Esophagus mucosa (tissue), 1 donor: Measurements from ENCODE around the gene MTG2. TPM values are rescaled to one million over a fixed set of nuclear protein-coding genes. Genes with fewer than 3 reads are reported as not detected.

ENCODE experiments used
- ATAC-seq: fragments of 200-7000 bp; cut with Tn5 transposase; one replicate; pipeline ENCODE4 v1.9.1; 2020
- total RNA-seq: library from RNA; stranded (reverse); gene quantifications from one replicate; pipeline ENCODE4 v1.2.4, GENCODE V29; 2023
- donor health status: DM: yes; HTN: yes; CAD: no.

MTG2 gene
- total RNA-seq, 1 donor from 2014 or later: 20.2 TPM

DNA sequence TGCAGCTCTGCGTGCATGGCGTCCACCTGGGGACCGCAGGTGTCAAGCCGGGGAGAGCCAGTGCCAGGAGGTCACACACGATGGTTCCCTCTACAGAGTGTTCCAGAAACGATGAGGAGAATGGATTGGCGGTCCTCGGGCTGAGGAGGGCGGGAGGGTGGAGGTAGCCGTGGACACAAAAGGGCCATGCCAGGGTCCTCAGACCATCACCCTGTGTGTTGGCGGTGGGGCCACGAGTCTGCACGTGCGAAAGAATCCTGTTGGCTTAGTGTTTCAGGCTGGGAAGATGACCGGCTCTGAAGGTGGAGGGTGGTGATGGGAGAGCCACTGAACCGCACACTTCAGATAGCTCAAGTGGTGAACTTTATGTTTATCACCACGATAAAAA lies 23.6 kb downstream of the MTG2 start:
- ATAC-seq: no peak

- no peak for ATAC-seq
These were observed 25.4 kb downstream of the MTG2 start for GRCh38 chr20:62208061-62208794.

- peak; percentile 25 for ATAC-seq
These were observed 26.2 kb downstream of the MTG2 start for GRCh38 chr20:62208795-62209755.

GRCh38 chr20:62209850-62210495 lies 27.1 kb downstream of the MTG2 start:
- ATAC-seq: no peak

GRCh38 chr20:62210496-62210855 lies 27.6 kb downstream of the MTG2 start:
- no peak for ATAC-seq

DNA sequence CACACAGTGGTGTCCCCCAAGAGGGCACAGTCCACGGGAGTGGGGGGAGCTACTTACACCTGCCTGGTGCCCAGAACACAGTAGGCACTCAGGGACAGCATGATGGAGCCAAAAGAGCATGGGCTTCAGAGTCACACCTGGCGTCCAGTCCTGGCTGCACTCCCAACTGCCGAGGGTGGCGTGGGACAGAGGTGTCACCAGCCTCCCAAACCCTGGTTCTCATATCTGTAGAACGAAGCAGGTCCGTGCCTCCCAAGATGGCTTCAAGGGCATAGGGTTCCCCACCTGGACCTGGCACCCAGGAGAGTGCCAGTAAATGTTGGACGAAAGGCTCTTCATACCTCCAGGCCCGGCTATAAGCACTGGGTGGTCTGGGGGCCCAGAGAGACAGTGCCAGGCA lies 28.4 kb downstream of the MTG2 start:
- ATAC-seq: no peak

- ATAC-seq: no peak
These were observed 29.0 kb downstream of the MTG2 start for GRCh38 chr20:62211769-62212288.

- no peak for ATAC-seq
These were observed 29.5 kb downstream of the MTG2 start for GRCh38 chr20:62212299-62212698.

GRCh38 chr20:62214067-62214466 lies 31.2 kb downstream of the MTG2 start:
- ATAC-seq: no peak

DNA sequence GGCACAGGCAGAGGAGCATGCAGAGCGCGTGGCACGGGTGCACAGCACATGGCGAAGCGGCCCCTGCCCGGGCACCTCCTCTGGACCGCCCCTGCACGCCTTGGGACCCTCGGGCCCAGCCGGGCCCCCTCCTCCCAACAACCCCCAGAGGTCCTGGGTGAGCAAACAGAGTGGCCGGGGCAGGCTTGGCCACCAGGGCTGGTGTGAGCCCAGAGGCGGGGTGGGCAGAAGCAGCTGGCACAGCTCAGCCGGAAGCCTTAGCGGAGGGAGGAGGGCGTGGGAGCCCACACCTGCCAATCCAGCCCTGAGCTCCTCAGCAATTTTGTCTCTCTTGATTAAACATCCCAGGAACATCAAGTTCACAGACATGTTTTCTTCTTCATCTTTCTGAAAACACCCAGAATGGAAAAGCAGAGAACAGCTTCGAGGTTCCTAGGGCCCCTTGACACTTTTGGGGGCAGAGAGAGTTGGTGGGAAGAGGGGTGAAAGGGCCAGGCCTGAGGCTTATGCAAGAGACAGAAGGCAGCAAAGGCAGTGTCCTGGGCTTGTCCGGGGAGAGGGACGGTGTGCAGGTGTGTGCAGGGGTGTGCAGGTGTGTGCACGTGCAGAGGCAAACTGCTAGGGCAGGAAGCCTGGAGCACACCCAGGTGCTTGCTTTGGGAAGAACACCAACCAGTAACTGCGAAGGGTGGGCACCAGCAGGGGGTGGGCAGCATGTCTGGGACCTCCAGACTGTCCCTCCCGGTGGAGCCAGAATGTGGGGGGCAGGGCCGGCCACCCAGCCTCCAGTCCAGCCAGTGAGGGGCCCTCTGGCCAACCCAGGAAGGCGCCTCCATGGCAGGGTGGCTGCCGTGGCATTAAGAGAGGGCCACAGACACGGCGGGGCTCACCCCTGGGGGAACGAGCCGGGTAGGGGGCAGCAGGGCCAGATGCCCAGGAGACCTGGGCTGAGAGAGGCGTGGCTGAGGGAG lies 32.5 kb downstream of the MTG2 start:
- ATAC-seq: no peak

DNA sequence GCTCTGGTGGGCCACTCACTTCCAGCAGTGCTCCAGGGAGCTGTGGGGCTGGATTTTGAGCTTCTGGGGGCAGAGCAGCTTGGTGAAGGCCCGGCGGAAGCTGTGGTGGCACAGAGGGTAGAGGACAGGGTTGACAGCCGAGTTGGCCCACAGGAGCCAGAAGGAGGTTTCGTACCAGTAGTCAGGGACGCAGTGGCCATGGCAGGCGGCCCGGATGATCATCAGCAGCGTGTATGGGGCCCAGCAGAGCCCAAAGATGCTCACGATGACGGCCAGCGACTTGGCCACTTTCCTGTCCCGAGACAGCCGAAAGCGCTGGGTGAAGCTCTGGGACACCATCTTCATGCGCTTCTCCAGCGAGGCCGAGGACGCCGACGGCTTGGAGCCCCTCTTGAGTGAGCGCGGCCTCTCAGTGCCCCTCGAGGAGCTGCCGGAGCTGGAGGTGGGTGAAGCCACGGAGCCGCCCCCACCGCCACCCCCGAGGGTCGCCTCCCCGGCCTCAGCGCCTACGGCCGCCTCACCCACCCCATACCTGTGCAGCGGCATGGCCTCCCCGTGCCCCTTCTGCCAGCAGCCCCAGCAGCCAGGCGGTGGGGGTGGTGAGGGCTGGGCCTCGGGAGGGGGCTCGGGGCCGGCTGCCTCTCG lies 33.3 kb downstream of the MTG2 start:
- no peak for ATAC-seq

DNA sequence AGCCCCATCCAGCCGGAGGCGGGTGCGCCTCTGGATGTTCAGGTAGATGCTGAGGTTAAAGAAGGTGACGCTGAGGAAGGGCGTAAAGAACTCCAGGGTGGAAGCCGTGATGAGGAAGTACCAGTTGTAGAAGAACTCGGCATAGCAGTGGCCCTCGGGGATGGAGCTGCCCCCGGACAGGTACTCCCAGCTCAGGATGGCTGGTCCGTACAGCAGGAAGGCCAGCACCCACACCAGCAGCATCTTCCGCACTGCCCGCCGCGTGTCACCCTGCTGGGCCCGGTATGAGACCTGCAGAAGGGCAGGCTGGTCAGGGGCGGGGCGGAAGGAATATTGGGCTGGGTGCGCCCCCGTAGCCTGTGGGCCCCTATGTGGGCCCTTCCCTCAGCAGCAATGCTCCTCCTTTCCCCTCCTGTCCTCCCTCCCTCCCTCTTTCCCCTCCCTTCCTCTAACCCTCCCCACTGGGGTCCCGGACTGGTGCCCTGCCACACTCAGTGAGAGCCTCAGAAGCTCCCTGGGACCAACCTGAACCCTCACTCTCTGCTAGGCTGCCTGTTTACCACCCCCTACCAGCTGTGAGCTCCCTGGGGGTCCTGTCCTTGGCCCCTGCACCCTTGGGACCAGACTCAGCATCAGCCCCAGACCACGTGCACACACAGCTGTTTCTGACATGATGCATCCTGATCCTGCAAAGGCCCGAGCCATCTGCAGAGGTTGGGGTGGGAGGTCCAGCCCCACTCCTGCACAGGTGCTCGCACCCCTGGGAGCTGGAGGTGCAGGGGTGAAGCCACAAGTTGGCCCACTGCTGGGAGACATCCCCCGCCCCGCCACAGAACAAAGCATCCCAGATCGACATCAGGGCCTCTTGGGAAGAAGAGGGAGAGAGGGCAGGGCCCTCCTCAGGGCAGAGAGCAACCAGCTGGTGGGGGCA lies 34.1 kb downstream of the MTG2 start:
- no peak for ATAC-seq

DNA sequence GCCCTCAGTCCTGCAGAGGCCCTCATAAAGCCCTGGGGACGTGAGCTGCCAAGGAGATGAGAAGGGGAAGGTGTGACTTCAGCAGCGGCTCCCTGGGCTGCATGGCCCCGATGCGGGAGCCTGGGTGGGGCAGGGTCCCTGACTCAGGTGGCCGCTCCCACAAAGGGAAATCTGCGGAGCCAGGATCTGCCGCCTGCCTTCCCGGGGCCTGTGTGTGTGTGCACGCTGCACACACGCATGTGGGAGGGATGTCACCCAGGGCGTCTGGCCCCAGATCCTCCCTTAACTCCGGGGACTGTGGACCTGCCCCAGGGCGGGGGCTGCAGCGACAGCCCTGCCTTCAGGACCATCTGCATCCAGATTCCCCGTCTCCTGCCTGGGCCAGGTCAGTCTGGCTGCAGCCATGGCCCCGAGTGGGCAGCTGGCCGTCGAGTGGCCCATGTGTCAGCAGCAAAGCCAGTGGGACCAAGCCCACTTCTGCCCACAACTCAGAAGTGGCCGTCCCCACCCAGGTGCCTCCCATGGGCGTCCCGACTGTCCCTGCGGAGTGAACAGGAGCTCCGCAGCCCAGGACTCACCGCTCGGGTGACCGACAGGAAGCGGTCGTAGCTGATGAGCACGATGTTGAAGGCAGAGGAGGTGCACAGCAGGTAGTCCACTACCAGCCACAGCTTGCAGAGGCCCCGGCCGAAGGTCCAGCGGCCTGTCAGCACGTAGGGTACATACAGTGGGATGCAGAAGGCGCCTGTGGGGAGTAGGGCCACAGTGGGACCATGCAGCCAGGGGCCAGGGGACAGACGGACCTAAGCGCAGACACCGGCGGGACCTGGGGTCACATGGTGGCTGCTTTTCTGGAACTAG lies 35.3 kb downstream of the MTG2 start:
- ATAC-seq: no peak

DNA sequence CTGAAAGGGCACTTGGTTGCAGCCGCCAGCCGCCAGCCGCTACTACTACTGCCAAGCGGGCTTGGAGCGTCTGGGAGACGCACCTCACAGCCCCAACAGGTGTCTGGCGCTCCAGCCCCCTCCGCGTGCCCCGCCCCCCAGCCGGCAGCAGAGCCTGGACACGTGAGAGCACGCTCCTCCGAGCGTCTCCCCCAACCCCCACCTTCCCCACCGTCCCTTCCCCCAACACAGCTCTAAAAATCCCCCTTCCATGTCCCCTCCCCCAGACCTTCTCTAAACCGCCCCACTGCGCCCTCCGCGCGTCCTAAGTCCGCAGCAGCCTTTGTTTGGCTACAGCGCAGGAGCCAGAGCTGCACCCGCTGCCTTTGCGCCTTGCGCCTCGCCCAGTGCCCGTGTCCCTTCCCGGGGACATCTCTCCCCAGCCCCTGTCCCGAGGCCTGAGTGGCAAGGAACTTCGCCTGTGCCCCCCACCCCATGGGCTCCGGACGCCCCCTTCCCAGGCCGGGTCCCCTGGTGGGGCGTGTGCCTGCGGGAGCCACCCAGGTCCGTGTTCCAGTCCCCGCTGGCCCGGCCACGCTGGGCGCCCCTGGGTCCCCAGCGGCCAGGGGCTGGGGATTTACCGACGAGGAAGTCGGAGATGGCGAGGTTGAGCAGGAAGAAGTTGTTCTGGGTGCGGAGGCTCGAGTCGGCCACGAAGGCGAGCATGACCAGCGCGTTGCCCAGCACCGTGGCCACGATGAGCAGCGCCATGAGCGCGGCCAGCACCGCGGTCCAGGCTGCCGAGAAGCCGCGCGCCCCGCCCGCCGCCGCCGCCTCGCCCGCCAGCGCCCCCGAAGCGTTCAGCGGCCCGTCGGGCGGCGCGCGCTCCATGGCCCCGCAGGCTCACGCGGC lies 36.5 kb downstream of the MTG2 start:
- ATAC-seq: no peak

GRCh38 chr20:62219992-62220665 lies 37.3 kb downstream of the MTG2 start, which contains the start of gene HRH3:
Gene HRH3 (minus strand): TSS chr20:62220278. CDS start chr20:62219970, 308 bp downstream.
- peak; percentile 56 for ATAC-seq

DNA sequence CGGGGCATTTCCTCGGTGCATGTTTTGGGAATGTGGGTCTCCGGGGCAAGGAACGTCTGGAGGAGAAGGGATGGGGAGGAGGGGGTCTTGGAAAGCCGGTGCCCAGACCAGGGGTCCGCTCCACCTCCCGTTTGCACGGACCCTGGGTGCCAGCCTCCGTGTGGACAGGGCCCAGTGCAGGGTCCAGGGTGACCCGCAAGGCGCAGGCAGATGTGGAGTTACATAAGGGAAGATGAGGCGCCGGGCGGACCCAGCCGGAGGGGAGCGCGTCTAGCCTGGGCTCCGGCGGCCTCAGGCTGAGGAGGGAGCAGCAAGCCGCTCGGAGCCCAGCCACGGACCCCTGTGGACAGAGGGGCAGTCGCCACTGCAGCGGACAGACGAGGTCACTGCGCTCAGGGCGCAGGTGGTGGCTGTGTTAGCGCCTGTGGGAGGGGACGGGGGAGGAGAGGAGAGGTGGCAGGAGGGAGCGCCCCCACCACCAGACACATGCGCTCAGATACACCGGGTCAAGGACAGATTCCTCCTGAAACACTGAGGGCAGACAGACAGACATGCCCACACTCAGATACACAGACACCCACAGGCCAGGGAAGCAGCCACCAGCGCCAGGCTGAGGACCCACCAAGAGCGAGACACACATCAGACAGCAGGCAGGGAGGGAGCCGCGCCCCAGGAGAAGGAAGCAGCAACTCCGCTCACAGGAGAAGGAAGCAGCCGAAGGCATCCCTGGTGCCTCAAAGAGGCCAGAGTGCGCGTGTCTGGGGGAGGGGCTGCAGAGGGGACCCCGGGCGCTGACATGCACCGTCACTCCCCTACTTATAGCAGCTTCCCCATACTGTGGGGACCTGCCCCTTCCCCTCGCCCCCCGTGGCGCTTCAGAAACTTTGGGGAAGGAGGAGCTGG lies 38.1 kb downstream of the MTG2 start:
- no peak for ATAC-seq
